HepG2 (cell line): ENCODE data around the gene RPS14.

Experiments used
- CTCF ChIP-seq: sonication (generic); formaldehyde crosslinking; IDR thresholded peaks from 2 replicates; pipeline ENCODE4 v1.5.0; 2020; ENCODE audit warnings: mild to moderate bottlenecking, missing genetic modification reagents, moderate library complexity
- PATZ1 ChIP-seq: sonication (generic); formaldehyde crosslinking; IDR thresholded peaks from 2 replicates; pipeline ENCODE4 v1.4.0; 2020; ENCODE audit warnings: missing genetic modification reagents
- POLR2A ChIP-seq, 2 experiments: IDR thresholded peaks; 2 replicates each; pipeline ENCODE4 v1.6.1; 2011; ENCODE audit warnings: low read depth in 2 of 2, low read length in 2 of 2, mild to moderate bottlenecking in 1 of 2, moderate library complexity in 1 of 2; ENCODE audit not compliant: insufficient read depth in 1 of 2
- RNF2 ChIP-seq: fragments of 450-650 bp; conservative IDR thresholded peaks from 2 replicates; pipeline ENCODE4 v1.6.1; 2016; ENCODE audit warnings: low read depth
- SIN3A ChIP-seq: IDR thresholded peaks from 2 replicates; pipeline ENCODE4 v1.6.1; 2011; ENCODE audit warnings: low read depth, mild to moderate bottlenecking, control low read depth, low read length, borderline replicate concordance
- SIX4 ChIP-seq: sonication (generic); formaldehyde crosslinking; IDR thresholded peaks from 2 replicates; pipeline ENCODE4 v1.4.0; 2020; ENCODE audit warnings: missing genetic modification reagents
- SKI ChIP-seq: fragments of 450-650 bp; IDR thresholded peaks from one replicate; pipeline ENCODE4 v1.6.1; 2018; ENCODE audit warnings: mild to moderate bottlenecking; ENCODE audit not compliant: partially characterized antibody
- ZNF569 ChIP-seq: sonication (generic); formaldehyde crosslinking; IDR thresholded peaks from 2 replicates; pipeline ENCODE4 v1.5.0; 2020; ENCODE audit warnings: mild to moderate bottlenecking, missing genetic modification reagents, moderate library complexity, borderline replicate concordance

DNA sequence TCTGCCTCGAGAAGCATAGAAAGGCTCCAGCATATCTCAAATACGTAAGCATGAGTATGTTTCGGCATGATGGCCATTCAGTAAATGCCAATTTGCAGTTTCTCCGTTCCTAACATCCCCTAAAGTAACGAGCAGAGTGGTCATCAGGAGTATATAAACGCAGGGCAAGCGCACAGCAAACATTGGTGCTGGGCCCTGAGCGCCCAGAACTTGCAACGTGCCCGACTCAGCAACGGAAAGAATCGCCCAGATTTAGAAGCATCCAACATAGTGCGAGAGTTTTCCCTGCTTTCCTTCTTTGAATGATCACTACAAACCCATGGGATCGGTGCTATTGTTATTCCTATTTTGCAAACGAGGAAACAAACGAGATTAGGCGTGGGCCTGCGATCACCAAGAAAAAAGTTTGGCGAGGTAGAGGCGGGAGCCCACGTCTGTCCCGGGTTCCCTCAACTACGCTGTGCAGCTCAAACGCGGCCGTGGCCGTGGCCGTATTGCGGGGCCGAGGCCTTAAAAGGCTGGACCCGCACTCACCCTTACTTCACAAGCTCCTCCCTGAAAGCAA, 505 bp downstream of the RPS14 start:
- TF ChIP-seq CTCF = no peak
- TF ChIP-seq SIX4 = no peak
- TF ChIP-seq ZNF569 (CRISPR knock-in tag) = no peak
- no peak for TF ChIP-seq SIN3A
- no peak for TF ChIP-seq PATZ1
- TF ChIP-seq SKI = no peak
- no peak for TF ChIP-seq POLR2A (IDR thresholded peaks at IDR 0.05; ENCODE audit: insufficient read depth in 1 of 2, low read depth in 2 of 2, low read length in 2 of 2)
- TF ChIP-seq RNF2 = no peak
